ENCODE measurements around the gene DNAJA1.
A peak's percentile ranks its signal among the peaks of the same experiment; 100 is the strongest.
"Not testable (repeated sequence)": the region's sequence is repeated elsewhere in the genome, so short reads cannot be mapped to it uniquely, and the experiment has no call there.

Gene DNAJA1

GRCh38 chr9:33082538-33083326 is 57.7 kb downstream of the DNAJA1 start:
- DNase-seq: peak in 2 of 6 experiments; percentile 16 to 23

GRCh38 chr9:33085672-33086071 is 60.6 kb downstream of the DNAJA1 start:
- DNase-seq: not testable (repeated sequence)
